GM21526 (cell line): ENCODE results near the gene OSBPL10.

Experiments
- ATAC-seq: cut with Tn5 transposase; IDR thresholded peaks from one replicate; pipeline ENCODE4 v1.9.1; 2021; ENCODE audit warnings: moderate library complexity; ENCODE audit not compliant: unreplicated experiment, low FRiP score

OSBPL10 gene

GRCh38 chr3:31823184-31823583, 157.9 kb downstream of the OSBPL10 start:
- ATAC-seq: no peak

- no peak for ATAC-seq
These were observed 159.9 kb downstream of the OSBPL10 start for GRCh38 chr3:31821118-31821517.

GRCh38 chr3:31819441-31819840, 161.6 kb downstream of the OSBPL10 start:
- ATAC-seq: no peak

- ATAC-seq: no peak
These were observed 163.6 kb downstream of the OSBPL10 start for GRCh38 chr3:31817411-31817966.

GRCh38 chr3:31815631-31816440, 165.2 kb downstream of the OSBPL10 start:
- ATAC-seq: no peak

- no peak for ATAC-seq
These were observed 166.1 kb downstream of the OSBPL10 start for GRCh38 chr3:31815006-31815405.

- no peak for ATAC-seq
These were observed 167.4 kb downstream of the OSBPL10 start for GRCh38 chr3:31813686-31814085.

- ATAC-seq: no peak
These were observed 167.9 kb downstream of the OSBPL10 start for GRCh38 chr3:31813197-31813596.

- ATAC-seq: no peak
These were observed 170.1 kb downstream of the OSBPL10 start for GRCh38 chr3:31810991-31811433.

- ATAC-seq: no peak
These were observed 172.8 kb downstream of the OSBPL10 start for GRCh38 chr3:31808143-31808720.

- ATAC-seq: no peak
These were observed 176.6 kb downstream of the OSBPL10 start for GRCh38 chr3:31804251-31805051.

GRCh38 chr3:31802981-31803740, 177.9 kb downstream of the OSBPL10 start:
- no peak for ATAC-seq

GRCh38 chr3:31800436-31800835, 180.6 kb downstream of the OSBPL10 start:
- ATAC-seq: no peak

- ATAC-seq: no peak
These were observed 182.2 kb downstream of the OSBPL10 start for GRCh38 chr3:31798840-31799239.

GRCh38 chr3:31793821-31794220, 187.2 kb downstream of the OSBPL10 start:
- ATAC-seq: no peak

- no peak for ATAC-seq
These were observed 190.0 kb downstream of the OSBPL10 start for GRCh38 chr3:31791090-31791430.

- ATAC-seq: no peak
These were observed 190.6 kb downstream of the OSBPL10 start for GRCh38 chr3:31790193-31791089.

GRCh38 chr3:31789429-31789828, 191.6 kb downstream of the OSBPL10 start:
- ATAC-seq: no peak

GRCh38 chr3:31785734-31786133, 195.3 kb downstream of the OSBPL10 start:
- ATAC-seq: no peak
